Cerebellar cortex (tissue), 1 donor: Measurements from ENCODE around the gene FBXO30.

Source experiments
- DNase-seq: peaks from one replicate; pipeline ENCODE4 v3.0.0-alpha.2; 2015; ENCODE audit warnings: low spot score

FBXO30 gene

GRCh38 chr6:145749632-145750031, 65.0 kb downstream of the FBXO30 start:
- no peak for DNase-seq

- DNase-seq, result no peak
Observed at GRCh38 chr6:145745861-145746260, 68.7 kb downstream of the FBXO30 start.

- DNase-seq, result no peak
Observed at GRCh38 chr6:145744619-145745018, 70.0 kb downstream of the FBXO30 start.
